GM19455 (cell line): ENCODE measurements around the gene PARP9.

ENCODE experiments used
- ATAC-seq: cut with Tn5 transposase; IDR thresholded peaks from one replicate; pipeline ENCODE4 v1.9.1; 2021; ENCODE audit not compliant: unreplicated experiment

Gene PARP9

GRCh38 chr3:122488262-122488973 is 75.7 kb downstream of the PARP9 start:
- ATAC-seq: no peak

GRCh38 chr3:122484985-122485384 is 79.1 kb downstream of the PARP9 start:
- no peak for ATAC-seq

GRCh38 chr3:122481390-122481789 is 82.7 kb downstream of the PARP9 start:
- ATAC-seq: no peak
